Glutamatergic neuron (in vitro differentiated cells): ENCODE data around the gene TMEM61. TPM values are rescaled to one million over a fixed set of nuclear protein-coding genes. Genes with fewer than 3 reads are reported as not detected.

Source experiments
- DNase-seq: peaks from one replicate; pipeline ENCODE4 v3.0.0; 2022
- H3K27ac Mint-ChIP-seq: one replicate; pipeline ENCODE4 v1.8.0; 2020; ENCODE audit warnings: mild to moderate bottlenecking, mixed read lengths, inconsistent platforms; ENCODE audit not compliant: unreplicated experiment
- H3K27me3 Mint-ChIP-seq: one replicate; pipeline ENCODE4 v1.8.0; 2020; ENCODE audit warnings: mild to moderate bottlenecking, moderate library complexity, mixed read lengths, inconsistent platforms; ENCODE audit not compliant: unreplicated experiment
- H3K36me3 Mint-ChIP-seq: one replicate; pipeline ENCODE4 v1.8.0; 2020; ENCODE audit warnings: mild to moderate bottlenecking, mixed read lengths, inconsistent platforms; ENCODE audit not compliant: unreplicated experiment
- H3K4me1 Mint-ChIP-seq: one replicate; pipeline ENCODE4 v1.8.0; 2020; ENCODE audit warnings: mild to moderate bottlenecking, low read depth, mixed read lengths, inconsistent platforms; ENCODE audit not compliant: unreplicated experiment
- H3K4me3 Mint-ChIP-seq: one replicate; pipeline ENCODE4 v1.8.0; 2020; ENCODE audit warnings: mild to moderate bottlenecking, mixed read lengths, inconsistent platforms; ENCODE audit not compliant: unreplicated experiment
- H3K9me3 Mint-ChIP-seq: one replicate; pipeline ENCODE4 v1.8.0; 2020; ENCODE audit warnings: mild to moderate bottlenecking, moderate library complexity, mixed read lengths, inconsistent platforms; ENCODE audit not compliant: unreplicated experiment
- total RNA-seq: library from RNA; stranded (reverse); fragmentation: NEBNext Ultra II Directional; extraction: Animal tissue kit (Norgen Biotek cat#: 25700); gene quantifications from one replicate; pipeline ENCODE4 v1.2.1, GENCODE V29; 2021; ENCODE audit not compliant: unreplicated experiment
- TF ChIP-seq, protein P1 (sequence below): fragments of 200-600 bp; sonication (generic); IDR thresholded peaks from one replicate; pipeline ENCODE4 v1.5.0; 2021; ENCODE audit not compliant: partially characterized antibody, unreplicated experiment

The TMEM61 gene
- total RNA-seq, 1 donor from 2014 or later, result not detected

DNA sequence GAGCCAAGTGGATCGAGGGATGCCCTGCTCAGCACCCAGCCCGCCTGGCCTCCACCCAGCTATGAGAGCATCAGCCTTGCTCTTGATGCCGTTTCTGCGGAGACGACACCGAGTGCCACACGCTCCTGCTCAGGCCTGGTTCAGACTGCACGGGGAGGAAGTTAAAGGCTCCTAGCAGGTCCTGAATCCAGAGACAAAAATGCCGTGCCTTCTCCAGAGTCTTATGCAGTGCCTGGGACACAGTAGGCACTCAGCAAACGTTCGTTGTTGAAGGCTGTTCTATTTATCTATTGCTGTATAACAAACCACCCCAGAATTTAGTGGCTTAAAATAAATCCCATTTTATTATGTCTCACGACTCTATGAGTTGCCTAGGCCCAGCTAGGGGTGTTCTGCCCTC is 11.5 kb downstream of the TMEM61 start:
- Mint-ChIP-seq H3K4me3 (no peak overlapping the region), H3K27me3 (peaks cover 13% of the 10 kb centered on the region), H3K27ac (no peak overlapping the region), H3K36me3 (no peaks in the 10 kb centered on the region), H3K4me1 (no peaks in the 10 kb centered on the region), H3K9me3 (peaks cover 9% of the 10 kb centered on the region)
- TF ChIP-seq, protein P1, sequence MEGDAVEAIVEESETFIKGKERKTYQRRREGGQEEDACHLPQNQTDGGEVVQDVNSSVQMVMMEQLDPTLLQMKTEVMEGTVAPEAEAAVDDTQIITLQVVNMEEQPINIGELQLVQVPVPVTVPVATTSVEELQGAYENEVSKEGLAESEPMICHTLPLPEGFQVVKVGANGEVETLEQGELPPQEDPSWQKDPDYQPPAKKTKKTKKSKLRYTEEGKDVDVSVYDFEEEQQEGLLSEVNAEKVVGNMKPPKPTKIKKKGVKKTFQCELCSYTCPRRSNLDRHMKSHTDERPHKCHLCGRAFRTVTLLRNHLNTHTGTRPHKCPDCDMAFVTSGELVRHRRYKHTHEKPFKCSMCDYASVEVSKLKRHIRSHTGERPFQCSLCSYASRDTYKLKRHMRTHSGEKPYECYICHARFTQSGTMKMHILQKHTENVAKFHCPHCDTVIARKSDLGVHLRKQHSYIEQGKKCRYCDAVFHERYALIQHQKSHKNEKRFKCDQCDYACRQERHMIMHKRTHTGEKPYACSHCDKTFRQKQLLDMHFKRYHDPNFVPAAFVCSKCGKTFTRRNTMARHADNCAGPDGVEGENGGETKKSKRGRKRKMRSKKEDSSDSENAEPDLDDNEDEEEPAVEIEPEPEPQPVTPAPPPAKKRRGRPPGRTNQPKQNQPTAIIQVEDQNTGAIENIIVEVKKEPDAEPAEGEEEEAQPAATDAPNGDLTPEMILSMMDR, result no peak
- DNase-seq, result no peak

DNA sequence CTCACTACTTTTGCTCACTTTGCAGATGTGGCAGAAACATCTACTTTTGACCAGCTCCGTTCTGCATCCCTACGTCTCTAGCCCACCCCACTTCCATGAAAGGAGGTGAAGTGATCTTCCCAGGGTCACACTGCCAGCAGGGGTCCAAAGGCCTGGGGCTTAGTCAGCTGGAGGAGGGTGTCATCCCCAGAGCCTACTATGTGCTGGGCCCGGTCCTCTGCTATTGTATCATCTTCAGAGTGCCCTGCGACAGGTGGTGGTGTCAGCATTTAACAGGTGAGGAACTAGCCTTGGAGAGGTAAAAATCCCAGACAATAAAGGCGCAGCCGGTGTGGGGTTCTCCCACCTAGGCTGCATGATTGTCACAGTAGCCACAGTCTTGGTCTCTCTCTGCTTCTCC is 12.7 kb downstream of the TMEM61 start:
- H3K9me3 Mint-ChIP-seq, result peaks cover 9% of the 10 kb centered on the region
- no peak for DNase-seq
- TF ChIP-seq, protein P1, result no peak
- H3K36me3 Mint-ChIP-seq, result no peaks in the 10 kb centered on the region
- H3K4me1 Mint-ChIP-seq, result no peaks in the 10 kb centered on the region
- no peak overlapping the region for H3K27ac Mint-ChIP-seq
- H3K27me3 Mint-ChIP-seq, result peaks cover 21% of the 10 kb centered on the region
- H3K4me3 Mint-ChIP-seq, result no peak overlapping the region

GRCh38 chr1:54994355-54994990 is 14.0 kb downstream of the TMEM61 start:
- TF ChIP-seq, protein P1, result no peak
- no peak for DNase-seq
- no peak overlapping the region for H3K27ac Mint-ChIP-seq
- peaks cover 21% of the 10 kb centered on the region for H3K27me3 Mint-ChIP-seq
- H3K4me1 Mint-ChIP-seq, result no peaks in the 10 kb centered on the region
- H3K9me3 Mint-ChIP-seq, result peaks cover 9% of the 10 kb centered on the region
- H3K36me3 Mint-ChIP-seq, result no peaks in the 10 kb centered on the region
- H3K4me3 Mint-ChIP-seq, result no peak overlapping the region

- H3K27me3 Mint-ChIP-seq, result peaks cover 17% of the 10 kb centered on the region
- peak overlapping the region; percentile 17 for H3K4me3 Mint-ChIP-seq
- peaks cover 5% of the 10 kb centered on the region for H3K9me3 Mint-ChIP-seq
- H3K27ac Mint-ChIP-seq, result no peak overlapping the region
- no peak for DNase-seq
- TF ChIP-seq, protein P1, result no peak
- H3K4me1 Mint-ChIP-seq, result no peaks in the 10 kb centered on the region
- no peaks in the 10 kb centered on the region for H3K36me3 Mint-ChIP-seq
These were observed 14.8 kb downstream of the TMEM61 start for GRCh38 chr1:54995013-54995760.

DNA sequence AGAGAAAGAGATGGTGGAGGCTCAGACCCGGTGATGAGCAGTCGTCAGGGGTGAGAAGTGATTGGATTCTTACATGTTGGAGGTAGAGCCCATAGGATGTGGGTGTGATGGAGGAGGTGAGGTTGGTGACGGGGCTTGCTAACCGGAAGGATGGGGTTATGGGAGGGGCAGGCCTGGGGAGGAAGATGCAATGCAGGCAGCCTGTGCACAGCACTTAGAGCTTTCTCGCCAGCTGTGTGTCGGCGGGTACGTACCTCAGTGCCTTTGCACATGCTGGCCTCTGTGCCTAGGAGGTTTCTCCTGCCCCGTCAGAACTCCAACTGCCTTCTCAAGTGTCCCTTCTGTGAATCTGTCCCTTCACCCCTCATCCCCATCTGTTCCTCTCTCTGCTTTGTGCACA is 15.4 kb downstream of the TMEM61 start:
- no peaks in the 10 kb centered on the region for H3K4me1 Mint-ChIP-seq
- peaks cover 2% of the 10 kb centered on the region for H3K9me3 Mint-ChIP-seq
- peak overlapping the region; percentile 17 for H3K4me3 Mint-ChIP-seq
- H3K27ac Mint-ChIP-seq, result peak overlapping the region; percentile 11
- DNase-seq, result no peak
- TF ChIP-seq, protein P1, result no peak
- no peaks in the 10 kb centered on the region for H3K36me3 Mint-ChIP-seq
- peaks cover 17% of the 10 kb centered on the region for H3K27me3 Mint-ChIP-seq
